ENCODE results near the gene FCAR. TPM values are rescaled to one million over a fixed set of nuclear protein-coding genes. Genes with fewer than 3 reads are reported as not detected.
"Not testable (repeated sequence)": the region's sequence is repeated elsewhere in the genome, so short reads cannot be mapped to it uniquely, and the experiment has no call there.

FCAR gene
- polyA plus RNA-seq, 1 of the 3 experiments (the other 2 are of a cell fraction): not detected

- DNase-seq: no peak
- no peak overlapping the region for H2AFZ ChIP-seq (ENCODE audit: low read depth)
- no peaks in the 10 kb centered on the region; the same call in 1 of the 2 replicates for H3K27me3 ChIP-seq (ENCODE audit: insufficient read depth)
- CTCF ChIA-PET: no interaction called here
- TF ChIP-seq RXRA (IDR thresholded peaks at IDR 0.05; ENCODE audit: borderline replicate concordance, low read depth): no peak
- no peak for TF ChIP-seq ZBTB33 (IDR thresholded peaks at IDR 0.05; ENCODE audit: borderline replicate concordance, low read depth)
- no peak for TF ChIP-seq USF1 (IDR thresholded peaks at IDR 0.05; ENCODE audit: borderline replicate concordance, low read depth)
- no peak for TF ChIP-seq POLR2AphosphoS5 (IDR thresholded peaks at IDR 0.05; ENCODE audit: low read depth, low read length)
- no peak for TF ChIP-seq EP300 (IDR thresholded peaks at IDR 0.05; ENCODE audit: borderline replicate concordance in 1 of 2, low read depth in 1 of 2, low read length in 1 of 2)
- H3K9me3 ChIP-seq: no peaks in the 10 kb centered on the region
- WGBS (ENCODE audit: low lambda C conversion rate): 1% methylated on average over 7 of the region's 7 CpGs
- no peaks in the 10 kb centered on the region for H3K79me2 ChIP-seq (ENCODE audit: insufficient read depth)
- no peak overlapping the region for H3K4me3 ChIP-seq (ENCODE audit: low read depth in 2 of 2, low read length in 1 of 2)
- no peak overlapping the region for H3K27ac ChIP-seq (ENCODE audit: low read depth in 2 of 2, low read length in 1 of 2)
- H4K20me1 ChIP-seq (ENCODE audit: insufficient read depth): no peaks in the 10 kb centered on the region
- H3F3A ChIP-seq (replicated peaks; ENCODE audit: insufficient read depth): no peaks in the 10 kb centered on the region
- POLR2A ChIA-PET: no interaction called here
- no peaks in the 10 kb centered on the region for H3K36me3 ChIP-seq (replicated peaks in 1 of 2; ENCODE audit: control insufficient read depth in 1 of 2, insufficient read depth in 2 of 2, low read length in 1 of 2)
- H3K9me2 ChIP-seq: no peaks in the 10 kb centered on the region
- no peak overlapping the region for H3K9ac ChIP-seq
- no peaks in the 10 kb centered on the region for H3K4me1 ChIP-seq (ENCODE audit: control insufficient read depth in 1 of 2, insufficient read depth in 2 of 2, low read depth in 1 of 2, low read length in 1 of 2)
- H3K4me2 ChIP-seq: no peak overlapping the region
These were observed 22.7 kb upstream of the FCAR start for GRCh38 chr19:54851353-54851752.

- H3K79me2 ChIP-seq (ENCODE audit: insufficient read depth); H3K9me3 ChIP-seq; H3K4me1 ChIP-seq (ENCODE audit: control insufficient read depth in 1 of 2, insufficient read depth in 2 of 2, low read depth in 1 of 2, low read length in 1 of 2); POLR2A ChIA-PET; CTCF ChIA-PET; H3K27ac ChIP-seq (ENCODE audit: low read depth in 2 of 2, low read length in 1 of 2); H3K4me3 ChIP-seq (ENCODE audit: low read depth in 2 of 2, low read length in 1 of 2); DNase-seq; H3K36me3 ChIP-seq (replicated peaks in 1 of 2; ENCODE audit: control insufficient read depth in 1 of 2, insufficient read depth in 2 of 2, low read length in 1 of 2); H3K27me3 ChIP-seq (ENCODE audit: insufficient read depth); H3K4me2 ChIP-seq; H4K20me1 ChIP-seq (ENCODE audit: insufficient read depth); H3K9ac ChIP-seq; H3K9me2 ChIP-seq; H2AFZ ChIP-seq (ENCODE audit: low read depth); H3F3A ChIP-seq (replicated peaks; ENCODE audit: insufficient read depth): not testable (repeated sequence)
- WGBS (ENCODE audit: low lambda C conversion rate): 2% methylated on average over 1 of the region's 1 CpG
These were observed 18.8 kb upstream of the FCAR start for GRCh38 chr19:54855241-54855640.

- POLR2A ChIA-PET, CTCF ChIA-PET: not testable (repeated sequence)
- WGBS (ENCODE audit: low lambda C conversion rate): 3% methylated on average over 3 of the region's 3 CpGs
These were observed 15.6 kb upstream of the FCAR start for GRCh38 chr19:54858476-54858875.

GRCh38 chr19:54859421-54859820 is 14.6 kb upstream of the FCAR start:
- POLR2A ChIA-PET; H3K4me3 ChIP-seq (ENCODE audit: low read depth in 2 of 2, low read length in 1 of 2); CTCF ChIA-PET; H3K4me2 ChIP-seq; H3F3A ChIP-seq (replicated peaks; ENCODE audit: insufficient read depth); H4K20me1 ChIP-seq (ENCODE audit: insufficient read depth); H3K36me3 ChIP-seq (replicated peaks in 1 of 2; ENCODE audit: control insufficient read depth in 1 of 2, insufficient read depth in 2 of 2, low read length in 1 of 2); H3K9me2 ChIP-seq; H3K79me2 ChIP-seq (ENCODE audit: insufficient read depth); DNase-seq; H3K27ac ChIP-seq (ENCODE audit: low read depth in 2 of 2, low read length in 1 of 2); H3K27me3 ChIP-seq (ENCODE audit: insufficient read depth); H3K9ac ChIP-seq; H3K4me1 ChIP-seq (ENCODE audit: control insufficient read depth in 1 of 2, insufficient read depth in 2 of 2, low read depth in 1 of 2, low read length in 1 of 2); H3K9me3 ChIP-seq; H2AFZ ChIP-seq (ENCODE audit: low read depth): not testable (repeated sequence)
- WGBS (ENCODE audit: low lambda C conversion rate): 4% methylated on average over 7 of the region's 7 CpGs

More at GRCh38 chr19:54858476-54858875, 15.6 kb upstream of the FCAR start:
- not testable (repeated sequence) for H4K20me1 ChIP-seq (ENCODE audit: insufficient read depth); H3K36me3 ChIP-seq (replicated peaks in 1 of 2; ENCODE audit: control insufficient read depth in 1 of 2, insufficient read depth in 2 of 2, low read length in 1 of 2); H3K4me2 ChIP-seq; H3K9me2 ChIP-seq; H3K27me3 ChIP-seq (ENCODE audit: insufficient read depth); H3K79me2 ChIP-seq (ENCODE audit: insufficient read depth); H3K4me3 ChIP-seq (ENCODE audit: low read depth in 2 of 2, low read length in 1 of 2); H3K4me1 ChIP-seq (ENCODE audit: control insufficient read depth in 1 of 2, insufficient read depth in 2 of 2, low read depth in 1 of 2, low read length in 1 of 2); H3K9me3 ChIP-seq; H3K27ac ChIP-seq (ENCODE audit: low read depth in 2 of 2, low read length in 1 of 2); H2AFZ ChIP-seq (ENCODE audit: low read depth); DNase-seq; H3F3A ChIP-seq (replicated peaks; ENCODE audit: insufficient read depth); H3K9ac ChIP-seq

- H3K9me3 ChIP-seq; H3K79me2 ChIP-seq (ENCODE audit: insufficient read depth); H2AFZ ChIP-seq (ENCODE audit: low read depth); H3K9ac ChIP-seq; H3K27ac ChIP-seq (ENCODE audit: low read depth in 2 of 2, low read length in 1 of 2); CTCF ChIA-PET; DNase-seq; H3K4me1 ChIP-seq (ENCODE audit: control insufficient read depth in 1 of 2, insufficient read depth in 2 of 2, low read depth in 1 of 2, low read length in 1 of 2); H3K4me2 ChIP-seq; H3K36me3 ChIP-seq (replicated peaks in 1 of 2; ENCODE audit: control insufficient read depth in 1 of 2, insufficient read depth in 2 of 2, low read length in 1 of 2); POLR2A ChIA-PET; H3K9me2 ChIP-seq; H3F3A ChIP-seq (replicated peaks; ENCODE audit: insufficient read depth); H3K4me3 ChIP-seq (ENCODE audit: low read depth in 2 of 2, low read length in 1 of 2); H4K20me1 ChIP-seq (ENCODE audit: insufficient read depth); H3K27me3 ChIP-seq (ENCODE audit: insufficient read depth): not testable (repeated sequence)
- WGBS (ENCODE audit: low lambda C conversion rate): 69% methylated on average over 2 of the region's 3 CpGs
These were observed 10.6 kb upstream of the FCAR start for GRCh38 chr19:54863459-54863858.
